Stimulated activated CD8-positive, alpha-beta memory T cell treated with anti-CD3 and anti-CD28 coated beads, Interleukin-12 subunit alpha, Interleukin-12 subunit beta, amount 100 ng/mL, for 24 hours (primary cell): Measurements from ENCODE around the gene ADPRHL1.

Source experiments
- DNase-seq: peaks from one replicate; pipeline ENCODE4 v3.0.0-alpha.2; 2020; ENCODE audit errors: extremely low read depth

ADPRHL1 gene

DNA sequence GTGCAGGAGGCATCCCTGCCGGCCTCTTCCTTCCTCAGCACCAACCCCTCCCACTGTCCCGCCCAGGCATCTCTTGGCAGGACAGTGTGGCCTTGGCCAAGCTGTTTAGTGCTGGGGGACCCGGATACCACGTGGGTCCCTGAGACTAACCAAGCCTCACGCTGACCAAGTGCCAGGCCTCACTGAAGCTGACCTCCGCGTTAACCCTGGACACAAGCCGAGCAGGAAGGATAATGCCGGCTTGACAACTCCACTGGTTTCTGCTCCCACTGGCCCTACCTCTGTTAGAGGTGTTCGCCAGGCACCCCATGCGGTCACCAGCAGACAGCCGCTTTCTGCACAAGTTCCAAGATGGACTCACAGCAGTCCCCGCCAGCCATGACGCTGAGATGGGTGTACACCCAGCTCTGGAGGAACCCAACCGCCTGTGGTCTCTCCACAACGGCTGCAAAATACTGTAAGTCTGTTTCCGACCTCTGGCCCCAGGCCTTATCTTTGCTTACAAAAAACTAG is 101.7 kb downstream of the ADPRHL1 start:
- DNase-seq, result no peak

DNA sequence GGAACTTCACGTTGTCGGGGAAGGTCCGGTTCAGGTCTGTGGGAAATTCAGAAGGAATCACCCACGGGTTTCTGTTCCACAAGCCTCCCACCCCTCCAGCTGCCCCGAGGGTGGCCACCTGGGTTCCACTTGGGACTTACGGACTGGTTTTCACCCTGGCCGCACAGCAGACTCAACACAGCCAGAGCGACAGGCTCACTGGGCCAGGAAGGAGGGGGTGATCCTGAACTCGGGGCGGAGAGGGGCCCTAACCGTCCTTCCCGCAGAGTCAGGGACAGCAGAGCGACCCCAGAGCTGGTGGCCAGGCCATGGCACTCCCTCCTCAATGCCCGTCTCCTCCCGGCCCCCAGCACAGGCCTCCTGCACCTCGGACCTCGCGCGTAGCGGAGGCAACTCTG is 102.4 kb downstream of the ADPRHL1 start:
- no peak for DNase-seq

- no peak for DNase-seq
Measured at GRCh38 chr13:113350065-113350937, 103.0 kb downstream of the ADPRHL1 start.
